Cardiac septum (tissue), 1 donor: Measurements from ENCODE around the gene GPR84. TPM values are rescaled to one million over a fixed set of nuclear protein-coding genes. Genes with fewer than 3 reads are reported as not detected.
"Not testable (repeated sequence)": the region's sequence is repeated elsewhere in the genome, so short reads cannot be mapped to it uniquely, and the experiment has no call there.

Source experiments
- DNase-seq: peaks from one replicate; pipeline ENCODE4 v3.0.0-alpha.2; 2020; ENCODE audit warnings: low spot score
- intact Hi-C: fragments of 100-400 bp; cut with DNase I; formaldehyde crosslinking; loops from one replicate; pipeline ENCODE4 v1.14.0; 2022
- microRNA-seq: library from miRNA; unstranded; fragments of <30 nt; microRNA quantifications from one replicate; pipeline ENCODE4 v1.2.0, GENCODE V29; 2020
- total RNA-seq: library from RNA; stranded (reverse); fragmentation: NEBNext Ultra II Directional; extraction: Animal tissue kit (Norgen Biotek cat#: 25700); gene quantifications from one replicate; pipeline ENCODE4 v1.2.1, GENCODE V29; 2021
- donor health status: DM: no; HTN: no; CAD: no.

The GPR84 gene
- total RNA-seq, 1 donor from 2014 or later, result 0.22 TPM

GRCh38 chr12:54337854-54338650 is 26.2 kb downstream of the GPR84 start:
- intact Hi-C loops, result loop anchor here (1.0 kb wide), 1 partner anchor 21 kb away; no protein-coding TSS in a partner anchor
- DNase-seq, result no peak

DNA sequence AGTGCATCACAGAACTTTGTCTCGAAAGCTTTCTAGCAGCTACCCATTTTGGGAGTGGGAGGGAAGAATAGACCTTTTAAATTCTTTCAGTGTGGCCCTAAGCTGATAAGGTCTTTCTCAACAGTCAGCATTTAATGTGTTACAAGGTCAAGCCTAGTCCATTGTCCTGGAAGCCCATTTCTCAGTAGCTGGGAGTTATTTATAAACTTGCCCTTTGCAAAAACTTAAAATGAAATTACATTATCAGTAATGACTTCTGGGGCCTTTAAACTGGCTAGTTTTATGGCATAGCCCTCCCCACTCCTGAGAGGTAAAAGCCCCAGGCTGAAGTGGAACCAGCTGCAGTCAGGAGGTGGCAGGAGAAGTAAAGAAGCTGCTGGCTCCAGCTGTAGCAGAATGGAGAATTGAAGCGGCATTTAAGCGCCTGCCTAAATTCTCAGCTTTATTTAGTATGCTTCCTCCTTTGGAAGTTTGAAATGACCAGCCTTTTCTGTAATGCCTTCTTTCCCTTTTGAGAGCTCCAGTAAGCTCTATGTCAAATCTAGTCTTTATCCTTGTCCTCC is 26.9 kb downstream of the GPR84 start:
- intact Hi-C loops, result loop anchor here (1.0 kb wide), 1 partner anchor 22 kb away; no protein-coding TSS in a partner anchor

GRCh38 chr12:54333420-54334034 is 30.8 kb downstream of the GPR84 start:
- no peak for DNase-seq
- intact Hi-C loops, result no loop called here

More for the DNA sequence above, 26.9 kb downstream of the GPR84 start:
- DNase-seq, result no peak

DNA sequence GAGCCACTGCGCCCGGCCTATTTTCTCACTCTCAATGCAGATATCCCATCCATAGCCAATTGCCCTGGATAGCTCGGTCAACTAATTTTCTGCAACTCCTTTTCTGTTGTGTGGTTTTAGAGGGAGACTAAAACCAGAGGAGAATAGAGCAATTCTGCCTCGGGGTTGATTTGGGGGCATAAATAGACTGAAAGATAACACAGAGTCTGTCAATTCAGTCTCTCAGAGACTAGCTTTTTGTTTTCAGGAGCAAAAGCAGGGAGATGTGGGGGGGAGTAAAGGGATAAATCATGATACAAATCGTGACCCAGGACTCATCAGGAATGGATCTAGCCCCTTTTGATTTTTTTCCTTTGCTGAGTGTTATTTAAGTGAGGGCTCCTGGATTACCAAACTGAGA is 32.8 kb downstream of the GPR84 start:
- DNase-seq, result no peak
- intact Hi-C loops, result no loop called here

DNA sequence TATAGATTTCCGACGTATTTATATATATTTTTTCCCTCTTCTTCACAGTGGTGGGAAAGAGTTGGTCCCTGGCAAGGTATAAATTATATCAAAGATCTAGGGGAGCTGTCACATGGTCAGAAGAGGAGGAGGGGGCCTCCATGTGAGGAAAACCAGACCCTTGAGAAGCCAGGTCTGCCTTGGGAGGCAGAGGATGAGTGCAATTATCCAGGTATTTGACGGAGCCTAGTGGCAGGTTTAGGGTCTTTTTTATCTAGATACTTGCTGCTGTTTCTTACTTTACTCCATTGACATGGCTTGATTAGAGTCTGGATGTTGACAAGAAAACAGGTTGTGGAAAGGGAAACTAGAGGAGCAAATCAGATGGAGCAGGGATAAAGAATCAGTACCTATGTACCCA is 33.8 kb downstream of the GPR84 start:
- intact Hi-C loops, result no loop called here
- DNase-seq, result no peak

GRCh38 chr12:54329759-54330158 is 34.5 kb downstream of the GPR84 start:
- intact Hi-C loops, result no loop called here
- DNase-seq, result no peak

- no peak for DNase-seq
- intact Hi-C loops, result no loop called here
Measured at GRCh38 chr12:54328595-54329337, 35.5 kb downstream of the GPR84 start.

GRCh38 chr12:54325442-54326109 is 38.7 kb downstream of the GPR84 start:
- DNase-seq, intact Hi-C loops: not testable (repeated sequence)

GRCh38 chr12:54324617-54325441 is 39.5 kb downstream of the GPR84 start, which contains the start of gene COPZ1:
COPZ1 (plus strand) TSS chr12:54325131; CDS start chr12:54325164, 33 bp downstream.
- peak; percentile 97 for DNase-seq
- intact Hi-C loops, result loop anchor here (5.0 kb wide), 2 partner anchors 43 to 83 kb away; partner anchors contain the start of genes CBX5 and HNRNPA1

GRCh38 chr12:54321363-54321762 is 42.9 kb downstream of the GPR84 start:
- intact Hi-C loops, result loop anchor here (5.0 kb wide), 2 partner anchors 39 to 79 kb away; partner anchors contain the start of genes CBX5 and HNRNPA1

More at GRCh38 chr12:54321363-54321762, 42.9 kb downstream of the GPR84 start:
- DNase-seq, result no peak

Small RNAs within 50 kb of the gene (microRNA-seq; reads per million reads assigned to microRNA genes)
- gene MIR148B, result 207 reads per million, percentile 66 among the genes with 10 or more reads in this experiment

Other genes with a start within 250 kb of the GPR84 start
- 15.3 TPM for gene SMUG1, start 175.5 kb downstream of the GPR84 start, total RNA-seq
- 39.5 TPM for gene CBX5, start 84.4 kb downstream of the GPR84 start, total RNA-seq
- gene HNRNPA1, start 83.8 kb downstream of the GPR84 start, total RNA-seq, result 439 TPM
- 1.2 TPM for gene NFE2, start 63.5 kb downstream of the GPR84 start, total RNA-seq
- gene COPZ1, start 39.4 kb downstream of the GPR84 start, total RNA-seq, result 106 TPM
- 4.8 TPM for gene ZNF385A, start 20.2 kb upstream of the GPR84 start, total RNA-seq
- 48.2 TPM for gene ITGA5, start 54.8 kb upstream of the GPR84 start, total RNA-seq
- not detected for gene GTSF1, start 109.1 kb upstream of the GPR84 start, total RNA-seq
- 4.5 TPM for gene NCKAP1L, start 133.3 kb upstream of the GPR84 start, total RNA-seq
- gene PDE1B, start 185.1 kb upstream of the GPR84 start, total RNA-seq, result 2.4 TPM
- gene PPP1R1A, start 224.2 kb upstream of the GPR84 start, total RNA-seq, result 37.9 TPM